NCI-H1092 (cell line): ENCODE results near the gene CDH23.

ENCODE experiments used
- DNase-seq: peaks from one replicate; lab custom pipeline; 2025; lab: John Stamatoyannopoulos, UW

CDH23 gene

DNA sequence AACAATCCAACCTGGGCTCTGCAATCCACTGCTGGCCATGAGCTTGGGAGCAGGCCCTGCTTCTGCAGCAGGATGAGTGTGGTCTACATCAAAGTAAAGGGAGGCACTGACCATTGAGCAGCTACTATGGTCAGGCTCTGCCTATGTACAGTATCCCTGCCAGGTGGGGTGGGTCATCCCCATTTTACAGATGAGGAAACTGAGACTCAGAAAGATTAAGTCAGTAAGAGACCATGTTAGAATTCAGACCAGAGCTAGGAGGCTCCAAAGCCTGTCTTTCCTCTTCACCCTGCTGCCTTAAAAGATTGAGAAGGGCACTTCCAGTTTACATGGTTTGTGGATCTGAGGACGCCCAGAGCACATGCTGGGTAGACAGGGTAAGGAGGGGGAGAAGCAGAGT lies 27.1 kb upstream of the CDH23 start:
- no peak for DNase-seq

DNA sequence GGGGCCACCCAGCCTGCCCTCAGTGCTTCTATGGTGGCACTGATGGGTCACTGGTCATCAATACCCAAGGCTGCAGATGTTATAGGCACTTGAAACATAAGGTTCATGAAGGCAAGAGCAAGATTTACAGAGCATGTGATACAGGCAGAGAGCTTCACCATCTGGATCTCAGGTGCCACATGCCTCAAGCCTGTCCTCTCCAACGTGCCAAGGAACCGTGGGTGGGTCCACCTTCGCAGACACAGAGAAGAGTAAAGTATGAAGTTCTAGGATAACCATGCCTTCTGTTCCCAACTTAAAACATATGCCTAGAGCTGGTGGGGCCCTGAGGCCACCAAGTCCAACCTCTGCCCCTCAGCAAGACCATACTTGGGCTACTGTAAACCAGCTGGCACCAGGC lies 26.7 kb upstream of the CDH23 start:
- no peak for DNase-seq

DNA sequence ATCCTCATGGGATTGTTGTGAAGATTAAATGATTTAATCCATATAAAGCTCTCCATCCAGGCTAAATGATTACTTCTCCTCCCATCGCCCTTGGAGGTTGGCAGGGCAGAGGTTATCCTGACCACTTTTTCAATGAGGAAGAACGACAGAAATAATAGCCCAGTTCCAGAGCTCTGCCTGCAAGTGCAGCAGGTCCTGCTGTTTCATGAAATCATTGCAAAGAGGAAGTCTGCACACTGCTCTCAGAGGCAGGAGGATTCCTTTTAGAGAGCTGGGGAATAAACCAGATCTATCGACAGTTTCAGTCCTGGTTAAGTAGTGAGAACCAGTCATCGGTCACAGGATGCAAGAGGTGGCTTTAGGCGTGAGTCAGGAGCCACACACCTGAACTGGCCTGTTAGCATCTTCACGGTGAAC lies 25.0 kb upstream of the CDH23 start:
- no peak for DNase-seq

DNA sequence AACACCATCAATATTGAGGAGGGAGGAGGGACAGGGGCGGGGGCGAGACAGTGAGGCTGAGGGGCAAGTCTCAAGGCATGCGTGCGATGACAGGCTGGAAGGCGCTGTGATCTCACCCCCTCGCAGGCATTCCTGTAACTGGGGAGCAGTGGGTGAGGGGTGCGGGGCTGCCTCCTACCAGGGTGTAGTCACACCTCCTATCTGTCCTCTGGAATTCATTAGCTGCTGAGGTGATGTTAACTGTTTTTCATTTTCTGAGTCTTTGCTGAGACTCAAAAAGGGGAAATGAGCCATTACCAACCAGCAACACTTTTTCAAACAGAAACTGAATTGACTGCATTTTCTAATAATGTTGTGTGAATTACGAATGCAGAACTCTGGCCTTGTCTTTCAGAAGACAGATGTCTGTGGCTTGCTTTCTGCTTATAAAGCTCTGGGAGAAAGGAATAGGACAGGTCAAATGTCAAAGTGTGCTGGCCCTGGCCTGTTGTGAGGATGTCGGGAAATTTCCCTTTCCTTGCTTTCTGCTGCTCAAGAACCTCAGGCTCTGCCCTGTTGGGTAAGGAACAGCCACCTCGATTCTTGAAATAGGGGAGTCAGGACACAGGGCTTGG lies 23.7 kb upstream of the CDH23 start:
- DNase-seq: no peak

DNA sequence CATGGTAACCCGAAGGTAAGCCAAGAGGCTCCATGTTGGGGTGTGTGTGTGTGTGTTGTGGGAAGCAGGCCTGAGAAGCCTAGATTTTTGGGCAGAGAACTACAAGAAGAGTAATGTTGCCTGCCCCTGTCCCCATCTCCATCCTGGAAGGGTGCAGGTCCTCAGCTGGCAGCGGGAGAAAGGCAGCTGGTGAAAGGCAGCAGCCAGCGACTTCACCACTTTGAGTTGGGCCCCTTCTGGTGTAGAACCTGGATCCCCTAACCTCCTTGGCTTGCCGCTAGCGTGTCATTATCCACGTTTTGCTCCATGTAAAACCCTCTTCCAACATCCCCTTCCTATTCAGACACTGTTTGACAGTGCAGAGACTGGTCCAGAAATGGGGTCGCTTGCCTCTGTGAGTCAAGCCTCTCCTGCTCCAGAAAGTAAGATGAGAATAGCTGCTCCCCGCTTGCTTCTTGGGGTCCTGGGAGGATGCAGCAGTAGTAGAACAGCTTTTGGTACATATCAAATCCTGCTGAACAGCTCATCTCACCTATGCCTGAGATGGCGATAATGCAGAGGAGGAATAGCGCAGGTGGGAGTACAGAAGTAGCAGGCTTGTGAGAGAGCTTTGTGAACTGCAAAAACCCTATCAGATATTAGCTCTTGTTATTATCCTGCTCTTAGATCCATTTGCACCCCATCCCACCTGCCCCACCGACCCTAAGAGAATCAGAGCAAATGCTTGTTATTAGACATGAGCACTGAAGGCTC lies 22.1 kb upstream of the CDH23 start:
- DNase-seq: no peak

DNA sequence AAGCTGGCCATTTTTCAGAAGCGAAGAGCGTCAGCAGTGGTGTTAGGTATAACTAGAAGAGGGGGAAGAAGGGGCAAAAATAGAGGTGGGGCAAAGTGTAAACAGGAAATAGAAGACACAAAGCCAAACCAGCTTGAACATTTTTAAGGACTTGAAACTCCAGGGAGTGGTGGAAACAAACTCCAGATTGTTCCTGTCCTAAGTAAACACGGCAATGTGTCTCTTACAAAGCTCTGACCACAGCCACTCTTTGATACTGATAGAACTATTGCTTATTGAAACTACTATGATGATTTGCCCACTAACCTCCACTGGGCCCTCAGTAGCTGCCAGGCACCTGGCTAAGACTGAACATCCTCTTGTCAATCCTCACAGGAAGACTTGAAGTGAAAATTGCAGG lies 20.8 kb upstream of the CDH23 start:
- DNase-seq: no peak

DNA sequence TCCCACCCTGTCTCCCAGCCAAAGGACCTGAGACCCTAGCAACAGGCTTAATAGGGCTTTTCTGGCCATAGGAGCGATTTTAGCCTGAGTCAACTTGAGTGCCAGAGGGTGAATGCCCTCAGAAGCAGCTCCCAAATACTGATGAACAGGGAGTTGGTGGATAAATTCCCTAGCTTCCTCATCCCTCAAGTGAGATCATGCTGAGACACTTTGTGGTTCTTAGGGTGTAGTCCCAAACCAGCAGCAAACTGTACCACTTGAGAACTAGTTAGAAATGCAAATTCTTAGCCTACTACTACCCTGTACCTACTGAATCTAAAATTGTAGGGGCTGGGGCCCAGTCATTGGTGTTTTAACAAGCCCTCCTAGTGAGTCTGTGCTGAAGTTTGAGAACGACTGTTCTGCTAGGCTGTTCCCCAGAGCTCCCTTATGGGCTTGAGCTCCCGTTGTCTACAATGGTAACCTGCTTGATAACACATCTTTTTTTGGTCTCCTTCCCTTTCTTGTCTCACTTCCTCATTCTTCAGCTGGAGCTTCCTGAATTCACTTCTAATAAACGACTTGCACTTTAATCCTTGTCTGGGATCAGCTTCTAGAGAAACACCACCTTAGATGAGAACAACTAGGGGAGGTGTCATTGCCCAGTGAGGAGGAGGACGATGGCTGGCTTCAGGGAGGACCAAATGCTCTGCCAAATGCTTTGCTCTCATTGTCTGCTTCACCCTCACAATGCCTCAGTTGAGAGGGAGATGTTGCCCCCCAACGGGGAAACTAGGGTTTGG lies 18.2 kb upstream of the CDH23 start:
- DNase-seq: no peak

DNA sequence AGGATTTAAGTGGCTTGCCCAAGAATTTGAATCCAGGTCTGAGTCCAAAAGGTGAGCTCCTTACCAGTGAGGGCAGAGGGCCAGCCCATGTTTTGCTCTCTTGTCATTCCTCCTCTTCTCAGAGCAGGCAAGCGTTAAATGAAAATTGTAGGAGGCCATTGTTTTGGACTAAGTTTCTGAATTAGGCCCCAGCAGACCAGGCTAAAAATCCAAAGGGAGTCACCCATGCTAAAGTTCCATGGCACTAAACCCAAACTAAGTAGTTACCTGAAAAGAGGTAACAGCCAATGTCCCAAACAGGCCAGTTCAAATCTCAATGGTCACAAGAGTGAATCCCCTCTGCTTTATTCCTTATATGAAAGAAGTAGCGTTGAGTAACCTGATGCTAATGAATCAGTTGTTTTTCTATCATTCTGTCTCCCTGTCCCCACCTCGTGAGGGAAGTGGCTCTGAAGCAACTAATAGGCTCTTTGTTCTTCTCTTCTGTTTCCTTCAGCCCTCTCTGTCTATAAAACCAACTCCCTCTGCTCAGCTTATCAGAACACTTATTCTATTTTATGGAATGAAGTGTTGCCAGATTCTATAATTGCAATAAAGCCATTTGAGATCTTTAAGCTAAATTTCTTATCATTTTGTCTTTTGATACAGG lies 17.5 kb upstream of the CDH23 start:
- no peak for DNase-seq

DNA sequence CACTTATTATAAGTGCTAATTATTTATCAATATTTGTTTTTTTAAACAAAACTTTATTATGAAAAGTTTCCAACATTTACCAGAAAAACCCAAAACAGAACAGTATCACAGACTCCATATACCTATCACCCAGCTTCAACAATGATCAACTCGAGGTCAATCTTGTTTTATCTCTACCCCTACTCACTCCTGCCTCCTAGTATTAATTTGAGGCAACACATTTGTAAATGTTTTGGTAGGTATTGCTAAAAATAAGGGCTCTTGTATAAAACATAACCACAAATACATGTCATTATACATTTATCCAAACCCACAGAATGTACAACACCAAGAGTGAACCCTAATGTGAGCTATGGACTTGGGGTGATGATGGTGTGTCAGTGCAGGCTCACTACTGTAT lies 15.9 kb upstream of the CDH23 start:
- no peak for DNase-seq

DNA sequence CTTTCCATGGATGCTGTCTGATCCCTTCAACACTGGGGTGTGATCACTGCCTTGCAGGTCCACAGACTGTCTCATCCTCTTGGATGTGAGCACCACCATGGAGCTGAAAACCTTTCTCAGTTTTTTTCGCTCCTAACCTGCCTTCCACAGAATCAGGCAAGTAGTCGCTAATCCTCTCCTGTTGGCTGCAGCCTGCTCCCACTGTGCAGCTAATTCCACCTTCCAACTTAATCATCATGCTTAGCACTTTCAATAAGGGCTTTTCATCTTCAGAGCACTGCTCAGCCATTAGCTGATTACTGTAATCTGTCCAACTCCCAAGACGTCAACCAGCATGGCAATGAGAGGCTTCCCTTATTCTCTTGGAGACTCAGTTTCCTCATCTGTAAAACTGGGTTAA lies 15.1 kb upstream of the CDH23 start:
- DNase-seq: no peak

DNA sequence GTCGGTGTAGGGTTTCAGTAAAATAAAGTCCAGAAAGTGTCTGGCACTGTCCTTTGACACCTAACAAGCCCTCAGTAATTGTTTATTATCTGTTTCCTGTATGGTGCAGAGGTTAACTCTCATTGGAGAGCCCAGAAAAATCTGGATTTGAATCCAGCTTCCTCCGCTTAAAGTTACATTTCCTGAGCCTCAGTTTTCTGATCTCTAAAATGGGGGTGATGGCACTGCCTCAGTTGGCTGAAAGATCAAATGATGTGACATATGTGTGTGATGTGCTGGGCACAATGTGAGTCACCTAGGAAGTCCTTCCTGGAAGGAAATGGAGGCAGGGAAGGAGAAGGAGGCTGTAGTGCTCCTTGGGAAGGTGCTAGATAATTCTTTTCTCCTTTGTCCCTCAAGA lies 14.7 kb upstream of the CDH23 start:
- DNase-seq: no peak

DNA sequence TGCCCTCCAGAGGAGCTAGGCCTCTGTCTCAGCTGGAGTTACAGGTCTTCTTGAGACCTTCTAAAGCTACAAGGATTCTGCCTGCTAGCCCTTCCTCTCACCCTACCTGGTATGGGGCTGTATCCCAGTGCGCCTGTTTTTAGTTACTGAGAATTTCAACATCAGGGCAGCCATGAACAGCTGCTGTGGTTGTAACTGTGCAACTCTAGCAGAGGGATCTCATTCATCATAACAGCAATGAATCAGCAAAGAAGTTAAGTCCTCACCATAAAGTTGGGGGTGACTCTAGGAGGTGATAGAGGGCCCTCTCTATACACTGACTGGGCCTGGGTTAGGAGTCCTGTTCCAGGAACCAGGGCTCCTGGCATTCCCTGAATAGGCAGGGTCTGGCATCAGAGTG lies 14.0 kb upstream of the CDH23 start:
- no peak for DNase-seq

DNA sequence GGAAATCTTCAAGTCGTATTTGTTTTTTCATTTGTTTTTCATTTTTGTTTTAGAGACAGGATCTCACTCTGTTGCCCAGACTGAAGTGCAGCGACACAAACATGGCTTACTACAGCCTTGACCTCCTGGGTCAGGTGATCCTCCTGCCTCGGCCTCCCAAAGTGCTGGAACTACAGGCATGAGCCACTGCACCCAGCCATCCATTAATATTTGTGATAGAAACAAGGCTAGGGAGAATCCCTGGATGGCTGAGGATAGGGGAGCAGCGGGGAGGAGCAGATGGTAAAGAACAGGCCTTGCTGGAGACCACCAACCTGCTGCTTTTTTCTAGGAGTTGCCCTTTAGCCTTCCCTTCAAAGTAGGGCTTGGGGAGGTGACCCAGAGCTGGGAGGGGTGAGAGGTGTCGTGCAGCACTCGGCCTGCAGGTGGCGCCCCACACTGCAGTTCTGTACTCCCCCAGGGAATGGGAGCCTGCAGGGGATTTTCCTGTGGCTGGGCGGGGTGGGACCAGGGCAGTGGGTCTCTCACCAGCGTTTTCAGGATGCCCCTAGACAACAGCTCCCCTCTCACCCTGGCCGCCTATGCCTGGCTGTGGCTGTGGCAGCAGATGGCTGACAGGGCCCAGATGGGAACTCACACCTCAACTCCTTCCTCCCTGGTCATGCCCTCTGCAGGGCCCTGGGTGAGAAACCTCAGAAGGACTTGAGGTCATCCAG lies 12.6 kb upstream of the CDH23 start:
- peak; percentile 17 for DNase-seq

DNA sequence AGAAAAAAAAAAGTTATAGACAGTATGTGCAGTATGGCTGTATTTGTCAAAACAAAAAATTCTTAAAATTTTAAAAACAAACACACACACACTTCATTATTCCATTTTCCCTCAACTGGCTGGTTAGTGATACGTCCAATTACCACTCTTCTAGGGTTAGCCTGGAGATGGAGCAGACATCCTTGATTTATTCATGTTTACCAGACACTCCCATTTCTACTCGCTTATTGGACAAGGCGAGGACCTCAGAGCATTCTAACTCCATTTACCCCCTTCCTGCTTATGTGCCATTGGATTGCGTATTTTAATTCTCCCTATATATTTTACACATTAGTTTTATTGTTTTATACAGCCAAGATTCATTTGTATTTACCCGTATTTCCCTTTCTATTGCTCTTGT lies 8.5 kb upstream of the CDH23 start:
- no peak for DNase-seq

DNA sequence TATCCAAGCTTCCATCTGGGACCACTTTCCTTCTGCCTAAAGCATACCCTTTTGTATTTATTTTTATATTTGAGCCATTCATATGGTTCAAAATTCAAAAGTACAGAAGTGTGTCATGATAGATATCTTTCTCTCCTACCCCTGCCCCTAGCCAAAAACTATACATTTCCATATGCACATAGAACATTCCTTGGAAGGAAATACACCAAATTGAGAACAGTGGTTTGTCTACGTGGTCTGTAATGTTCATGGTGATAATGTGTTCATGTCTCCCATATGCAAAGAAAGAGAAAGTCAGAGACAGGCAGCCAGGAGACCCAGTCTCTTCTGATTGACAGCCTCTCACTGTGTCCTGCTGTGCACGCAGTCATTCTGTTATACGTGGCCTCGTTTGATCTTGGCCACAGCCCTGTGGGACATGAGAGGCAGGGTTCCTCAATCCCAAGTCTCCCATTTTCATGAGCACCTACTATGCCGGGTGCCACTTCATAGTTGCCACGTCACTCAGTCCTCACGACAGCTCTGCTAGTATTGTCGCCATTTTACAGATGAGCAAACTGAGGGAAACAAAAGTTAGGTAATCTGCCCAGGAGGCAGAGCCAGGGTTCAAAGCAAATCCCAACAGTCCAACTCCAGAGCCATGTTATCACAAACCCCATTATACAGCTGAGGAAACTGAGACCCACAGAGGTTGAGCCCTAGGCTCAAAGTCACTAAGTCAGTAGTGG lies 8.0 kb upstream of the CDH23 start:
- no peak for DNase-seq

DNA sequence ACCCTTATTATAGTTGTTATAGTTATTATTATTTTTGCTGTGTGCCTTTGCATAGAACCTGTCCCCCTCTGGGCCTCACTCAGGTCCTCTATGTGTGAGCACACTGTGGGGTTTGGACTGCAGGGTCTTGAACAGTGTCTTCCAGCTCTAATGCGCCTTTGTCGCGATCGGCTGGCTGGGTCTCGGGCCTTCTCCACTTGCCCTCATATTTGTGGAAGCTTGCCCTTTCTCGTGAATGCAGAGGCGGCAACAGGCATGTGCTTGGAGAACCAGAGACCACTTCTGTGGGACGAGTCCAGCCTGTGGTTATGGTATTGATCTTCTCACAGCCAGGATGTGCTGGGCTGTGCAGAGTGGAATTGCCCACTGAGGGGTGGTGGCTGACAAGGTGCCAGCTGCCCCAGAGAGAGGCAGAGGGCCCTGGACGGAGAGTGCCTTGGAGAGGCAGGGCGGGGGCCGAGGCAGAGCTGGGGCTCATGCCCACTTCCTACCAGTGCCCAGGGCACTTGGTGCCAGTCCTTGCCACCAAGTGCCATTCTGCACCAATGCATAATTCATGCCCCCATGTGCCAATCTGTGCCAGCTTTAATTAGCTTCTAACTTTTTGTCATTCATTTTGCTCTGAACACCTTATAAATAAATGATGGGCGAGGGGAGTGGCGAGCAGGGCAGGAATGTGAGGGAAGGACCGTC lies 6.8 kb upstream of the CDH23 start:
- no peak for DNase-seq

DNA sequence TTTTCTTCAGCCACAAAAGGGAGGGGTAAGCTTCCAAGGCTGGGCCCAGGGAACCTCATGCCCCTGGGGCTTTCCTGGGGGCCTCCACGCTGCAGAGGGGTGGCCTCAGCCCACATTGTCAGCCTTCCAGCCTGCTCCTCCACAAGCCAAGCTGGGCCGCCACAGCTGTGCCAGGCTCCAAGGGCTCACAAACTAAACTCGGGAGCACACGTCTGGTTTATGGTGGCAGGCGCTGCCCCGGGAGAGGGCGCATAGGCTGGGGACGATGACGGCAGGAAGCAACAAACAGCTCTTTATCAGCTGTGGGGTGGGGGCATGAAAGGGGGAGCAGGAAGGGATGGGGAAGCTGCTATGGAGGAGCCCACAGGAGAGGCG lies 6.3 kb upstream of the CDH23 start:
- no peak for DNase-seq

DNA sequence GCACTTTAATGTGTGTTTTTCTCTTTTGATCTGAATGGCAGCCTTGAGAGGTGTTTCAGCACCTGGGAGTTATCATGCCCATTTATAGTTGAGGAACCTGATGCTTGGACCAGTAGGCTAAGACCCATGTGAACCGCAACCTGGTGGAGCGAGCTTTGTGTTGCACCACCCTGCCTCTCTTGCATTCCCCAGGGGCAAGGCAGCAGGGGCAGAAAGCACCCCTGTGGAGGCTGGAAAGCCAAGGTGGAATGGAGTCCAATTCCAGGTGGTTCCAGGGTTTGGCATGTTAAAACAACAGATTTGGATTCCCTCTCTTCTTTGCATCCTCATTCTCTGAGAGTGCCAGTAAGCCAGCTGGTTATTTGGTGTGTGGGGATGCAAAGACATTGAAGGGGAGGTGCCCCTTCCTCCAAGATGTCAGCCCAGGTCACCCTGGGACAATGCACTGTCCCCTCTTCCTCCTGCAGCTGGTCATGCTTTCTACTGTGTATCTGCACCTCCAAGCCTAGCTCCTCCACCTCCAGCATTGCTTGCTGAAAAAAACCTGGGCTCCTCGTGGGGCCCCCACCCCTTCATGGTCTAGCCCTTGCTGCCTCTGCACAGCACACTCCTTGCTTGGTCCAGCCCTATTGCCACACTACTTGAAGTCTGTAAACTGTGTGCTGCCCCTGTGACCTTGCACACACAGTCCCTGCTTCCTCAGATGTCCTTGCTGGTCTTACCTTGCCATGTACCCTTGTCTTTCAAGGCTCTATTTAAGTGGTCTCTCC lies 5.6 kb upstream of the CDH23 start:
- DNase-seq: no peak

DNA sequence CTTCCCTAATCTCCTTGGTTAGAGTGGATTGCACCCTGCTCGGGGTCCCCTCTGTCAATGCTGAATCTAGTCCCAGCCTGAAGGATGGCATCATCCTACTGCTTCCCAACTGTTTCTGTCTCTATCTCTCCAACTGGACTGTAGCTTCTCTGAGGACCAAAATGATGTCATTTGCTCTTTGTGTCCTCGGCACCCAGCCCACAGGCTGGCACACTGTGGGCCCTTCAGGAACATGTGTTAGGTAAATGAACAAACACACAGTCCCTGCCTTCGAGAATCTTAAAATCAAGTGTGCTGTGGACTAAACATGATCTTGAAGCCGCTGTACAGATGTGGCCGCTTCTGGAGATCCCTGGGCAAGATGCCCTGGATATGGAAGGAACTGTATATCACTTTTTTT lies 5.0 kb upstream of the CDH23 start:
- DNase-seq: no peak

DNA sequence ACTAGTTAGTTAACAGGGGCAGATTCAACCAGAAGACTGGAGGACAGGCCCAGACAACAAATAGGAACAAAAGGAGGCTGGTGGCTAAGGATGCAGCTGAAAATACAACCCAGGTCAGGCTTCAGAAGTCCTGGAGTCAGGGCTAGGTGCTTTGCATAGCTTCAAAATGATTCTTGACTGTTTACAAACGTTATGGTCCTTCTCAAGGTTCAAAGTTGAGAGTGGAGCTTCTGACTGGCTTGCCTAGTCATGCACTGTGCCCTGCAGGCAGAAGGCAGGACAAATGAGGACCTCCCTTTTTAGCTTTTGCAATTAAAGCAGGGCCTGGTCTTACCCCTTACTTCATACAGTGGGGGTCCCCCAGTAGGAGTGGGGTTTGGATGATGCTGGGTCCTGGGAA lies 4.4 kb upstream of the CDH23 start:
- DNase-seq: no peak
